Karpas-422 (cell line): ENCODE measurements around the gene STRIP1. TPM values are rescaled to one million over a fixed set of nuclear protein-coding genes. Genes with fewer than 3 reads are reported as not detected.
"Not testable (repeated sequence)": the region's sequence is repeated elsewhere in the genome, so short reads cannot be mapped to it uniquely, and the experiment has no call there.

Experiments used
- DNase-seq: peaks from one replicate; pipeline ENCODE4 v3.0.0-alpha.2; 2015
- H2AFZ ChIP-seq: fragments of 200-600 bp; sonication (generic); 2 replicates; pipeline ENCODE4 v1.6.1; 2014; ENCODE audit warnings: antibody characterized with exemption, low read length, mixed read lengths
- H3K27ac ChIP-seq: fragments of 200-600 bp; sonication (generic); 2 replicates; pipeline ENCODE4 v1.5.1; 2014; ENCODE audit warnings: mild to moderate bottlenecking, low read length, moderate library complexity
- H3K27me3 ChIP-seq: fragments of 200-600 bp; sonication (generic); 2 replicates; pipeline ENCODE4 v1.6.1; 2014; ENCODE audit warnings: low read length, mixed read lengths
- H3K36me3 ChIP-seq: fragments of 200-600 bp; sonication (generic); 2 replicates; pipeline ENCODE4 v1.6.1; 2014; ENCODE audit warnings: low read length, mixed read lengths; ENCODE audit not compliant: insufficient read depth
- H3K4me1 ChIP-seq: fragments of 200-600 bp; sonication (generic); 2 replicates; pipeline ENCODE4 v1.6.1; 2014; ENCODE audit warnings: mild to moderate bottlenecking, low read length, mixed read lengths
- H3K4me2 ChIP-seq: fragments of 200-600 bp; sonication (generic); 2 replicates; pipeline ENCODE4 v1.6.1; 2014; ENCODE audit warnings: low read length, low read depth, mild to moderate bottlenecking; ENCODE audit not compliant: poor library complexity, severe bottlenecking
- H3K4me3 ChIP-seq: fragments of 200-600 bp; sonication (generic); 2 replicates; pipeline ENCODE4 v1.5.1; 2014; ENCODE audit warnings: mild to moderate bottlenecking, antibody characterized with exemption, low read length, mixed read lengths
- H3K79me2 ChIP-seq: fragments of 200-600 bp; sonication (generic); 2 replicates; pipeline ENCODE4 v1.6.1; 2014; ENCODE audit warnings: mild to moderate bottlenecking, low read length, mixed read lengths
- H3K9ac ChIP-seq: fragments of 200-600 bp; sonication (generic); 2 replicates; pipeline ENCODE4 v1.6.0; 2014; ENCODE audit warnings: low read length
- H3K9me2 ChIP-seq: fragments of 200-600 bp; sonication (generic), shearing (Covaris generic); replicated peaks from 2 replicates; pipeline ENCODE4 v1.6.0; 2014; ENCODE audit warnings: mild to moderate bottlenecking, low read length, moderate library complexity; ENCODE audit not compliant: insufficient read depth
- H3K9me3 ChIP-seq: fragments of 300-700, 200-600 bp; sonication (generic); 2 replicates; pipeline ENCODE4 v1.6.1; 2014; ENCODE audit warnings: low read length, mixed read lengths
- H4K20me1 ChIP-seq: fragments of 200-600 bp; sonication (generic); 2 replicates; pipeline ENCODE4 v1.6.1; 2014; ENCODE audit warnings: mild to moderate bottlenecking, antibody characterized with exemption, low read length, low read depth; ENCODE audit not compliant: insufficient read depth
- total RNA-seq: library from RNA; depleted of rRNA; stranded (reverse); fragments of >200 nt; shearing (Covaris generic); gene quantifications from 2 replicates; pipeline ENCODE4 v1.2.3, GENCODE V29; 2014; ENCODE audit warnings: low replicate concordance

Gene STRIP1
- total RNA-seq, 1 experiment from 2014 or later: 35.3 TPM

GRCh38 chr1:110069404-110070281 lies 35.2 kb downstream of the STRIP1 start:
- no peak overlapping the region for H2AFZ ChIP-seq
- H4K20me1 ChIP-seq: no peaks in the 10 kb centered on the region
- no peaks in the 10 kb centered on the region for H3K79me2 ChIP-seq
- DNase-seq: no peak
- H3K27me3 ChIP-seq: no peaks in the 10 kb centered on the region
- H3K9ac ChIP-seq: no peak overlapping the region
- no peak overlapping the region for H3K27ac ChIP-seq
- H3K4me2 ChIP-seq: no peak overlapping the region
- H3K36me3 ChIP-seq: no peaks in the 10 kb centered on the region
- H3K4me1 ChIP-seq: no peaks in the 10 kb centered on the region
- H3K9me3 ChIP-seq: no peaks in the 10 kb centered on the region
- H3K4me3 ChIP-seq: no peak overlapping the region
- H3K9me2 ChIP-seq: no peaks in the 10 kb centered on the region

GRCh38 chr1:110070282-110070669 lies 35.9 kb downstream of the STRIP1 start:
- Histone ChIP-seq H2AFZ (no peak overlapping the region), H3K27ac (no peak overlapping the region), H4K20me1 (no peaks in the 10 kb centered on the region), H3K36me3 (no peaks in the 10 kb centered on the region), H3K4me2 (no peak overlapping the region), H3K9me3 (no peaks in the 10 kb centered on the region), H3K4me3 (no peak overlapping the region), H3K9ac (no peak overlapping the region), H3K79me2 (no peaks in the 10 kb centered on the region), H3K27me3 (no peaks in the 10 kb centered on the region), H3K4me1 (no peaks in the 10 kb centered on the region), H3K9me2 (no peaks in the 10 kb centered on the region)
- no peak for DNase-seq

GRCh38 chr1:110070671-110071242 lies 36.3 kb downstream of the STRIP1 start, which contains the start of gene ALX3:
ALX3 (minus strand) TSS chr1:110070672; CDS start chr1:110070612, 60 bp downstream.
- Histone ChIP-seq H3K9me2 (no peaks in the 10 kb centered on the region), H2AFZ (no peak within 1 kb of the TSS), H3K36me3 (no peaks in the 10 kb centered on the region), H3K9ac (no peak within 1 kb of the TSS), H3K27ac (no peak within 1 kb of the TSS), H3K79me2 (no peaks in the 10 kb centered on the region), H3K4me1 (no peaks in the 10 kb centered on the region), H3K4me2 (no peak within 1 kb of the TSS), H3K27me3 (no peaks in the 10 kb centered on the region), H4K20me1 (no peaks in the 10 kb centered on the region), H3K4me3 (no peak within 1 kb of the TSS), H3K9me3 (no peaks in the 10 kb centered on the region)
- no peak for DNase-seq

GRCh38 chr1:110074166-110074565 lies 39.7 kb downstream of the STRIP1 start:
- DNase-seq: no peak
- no peak overlapping the region for H3K4me2 ChIP-seq
- H3K9ac ChIP-seq: no peak overlapping the region

GRCh38 chr1:110076789-110077500 lies 42.5 kb downstream of the STRIP1 start:
- no peak overlapping the region for H3K27ac ChIP-seq
- no peak for DNase-seq
- H3K4me3 ChIP-seq: no peak overlapping the region
- H2AFZ ChIP-seq: no peak overlapping the region
- no peak overlapping the region for H3K4me2 ChIP-seq
- H3K79me2 ChIP-seq: no peaks in the 10 kb centered on the region
- H3K9me3 ChIP-seq: no peaks in the 10 kb centered on the region
- no peak overlapping the region for H3K9ac ChIP-seq
- H3K4me1 ChIP-seq: peaks cover 20% of the 10 kb centered on the region
- no peaks in the 10 kb centered on the region for H3K27me3 ChIP-seq
- no peaks in the 10 kb centered on the region for H3K36me3 ChIP-seq
- no peaks in the 10 kb centered on the region for H4K20me1 ChIP-seq
- no peaks in the 10 kb centered on the region for H3K9me2 ChIP-seq

More at GRCh38 chr1:110074166-110074565, 39.7 kb downstream of the STRIP1 start:
- Histone ChIP-seq H3K4me3 (no peak overlapping the region), H2AFZ (no peak overlapping the region), H4K20me1 (no peaks in the 10 kb centered on the region), H3K27ac (no peak overlapping the region), H3K9me2 (no peaks in the 10 kb centered on the region), H3K36me3 (no peaks in the 10 kb centered on the region), H3K27me3 (no peaks in the 10 kb centered on the region), H3K79me2 (no peaks in the 10 kb centered on the region), H3K9me3 (no peaks in the 10 kb centered on the region), H3K4me1 (no peaks in the 10 kb centered on the region)

- H3K9me3 ChIP-seq, H3K4me3 ChIP-seq, H2AFZ ChIP-seq, H3K9ac ChIP-seq, H3K79me2 ChIP-seq, H3K27me3 ChIP-seq, H4K20me1 ChIP-seq, H3K27ac ChIP-seq, H3K4me2 ChIP-seq, H3K9me2 ChIP-seq, DNase-seq, H3K36me3 ChIP-seq: not testable (repeated sequence)
- peaks cover 47% of the 10 kb centered on the region for H3K4me1 ChIP-seq
Measured at GRCh38 chr1:110079995-110080394, 45.6 kb downstream of the STRIP1 start.

- no peaks in the 10 kb centered on the region for H3K79me2 ChIP-seq
- no peak overlapping the region for H3K4me3 ChIP-seq
- DNase-seq: no peak
- H3K27ac ChIP-seq: peak overlapping the region; percentile 45
- H2AFZ ChIP-seq: no peak overlapping the region
- no peak overlapping the region for H3K4me2 ChIP-seq
- peak overlapping the region; percentile 22; the same call in 1 of the 2 replicates for H3K9ac ChIP-seq
- no peaks in the 10 kb centered on the region for H3K27me3 ChIP-seq
- peaks cover 57% of the 10 kb centered on the region for H3K4me1 ChIP-seq
- H4K20me1 ChIP-seq: no peaks in the 10 kb centered on the region
- H3K9me2 ChIP-seq: no peaks in the 10 kb centered on the region
- no peaks in the 10 kb centered on the region for H3K9me3 ChIP-seq
- no peaks in the 10 kb centered on the region for H3K36me3 ChIP-seq
Measured at GRCh38 chr1:110081061-110081460, 46.6 kb downstream of the STRIP1 start.

GRCh38 chr1:110082477-110082876 lies 48.1 kb downstream of the STRIP1 start:
- Histone ChIP-seq H2AFZ (no peak overlapping the region), H3K9me3 (no peaks in the 10 kb centered on the region), H3K27ac (peak overlapping the region; percentile 23; the same call in 1 of the 2 replicates), H3K27me3 (no peaks in the 10 kb centered on the region), H4K20me1 (no peaks in the 10 kb centered on the region), H3K79me2 (no peaks in the 10 kb centered on the region), H3K4me1 (peaks cover 71% of the 10 kb centered on the region), H3K9ac (peak overlapping the region; percentile 19; the same call in 1 of the 2 replicates), H3K9me2 (no peaks in the 10 kb centered on the region), H3K4me3 (no peak overlapping the region), H3K36me3 (no peaks in the 10 kb centered on the region), H3K4me2 (no peak overlapping the region)
- no peak for DNase-seq
